Activated CD4-positive, alpha-beta T cell treated with anti-CD3 and anti-CD28 coated beads for 36 hours (primary cell): ENCODE data around the gene SYNPO. TPM values are rescaled to one million over a fixed set of nuclear protein-coding genes. Genes with fewer than 3 reads are reported as not detected.

ENCODE experiments used
- ATAC-seq: fragments of 200-7000 bp; cut with Tn5 transposase; one replicate; pipeline ENCODE4 v1.10.0; 2021; ENCODE audit warnings: mild to moderate bottlenecking, moderate library complexity
- CTCF ChIA-PET: fragments of 350-600 bp; sonication (Branson Sonifier 250); formaldehyde crosslinking; loops from one replicate; lab custom pipeline; 2021; ENCODE audit warnings: antibody characterized with exemption; lab: Charles Lee
- POLR2A ChIA-PET: fragments of 350-600 bp; sonication (Branson Sonifier 250); formaldehyde crosslinking; loops from one replicate; lab custom pipeline; 2021; ENCODE audit warnings: antibody characterized with exemption, inconsistent platforms; lab: Charles Lee
- DNase-seq: peaks from one replicate; pipeline ENCODE4 v3.0.0-alpha.2; 2020
- H3K27ac Mint-ChIP-seq: one replicate; pipeline ENCODE4 v1.8.0; 2021; ENCODE audit warnings: mixed read lengths
- H3K27me3 Mint-ChIP-seq: one replicate; pipeline ENCODE4 v1.8.0; 2021; ENCODE audit warnings: mixed read lengths
- H3K36me3 Mint-ChIP-seq: one replicate; pipeline ENCODE4 v1.8.0; 2021; ENCODE audit warnings: low read depth, mixed read lengths
- H3K4me1 Mint-ChIP-seq: one replicate; pipeline ENCODE4 v1.8.0; 2021; ENCODE audit warnings: mixed read lengths
- H3K4me3 Mint-ChIP-seq: one replicate; pipeline ENCODE4 v1.8.0; 2021; ENCODE audit warnings: mild to moderate bottlenecking, moderate library complexity, mixed read lengths
- H3K9me3 Mint-ChIP-seq: one replicate; pipeline ENCODE4 v1.8.0; 2021; ENCODE audit warnings: low read depth, mixed read lengths
- intact Hi-C, 2 experiments: fragments of 100-400 bp; cut with DNase I in 1 of 2; cut with micrococcal nuclease in 1 of 2; formaldehyde crosslinking; loops; one replicate each; pipeline versions ENCODE4 v1.14.2 to v1.15.1; 2022 to 2024; cut with DNase I, micrococcal nuclease
- total RNA-seq, 2 experiments: library from RNA; stranded (reverse); gene quantifications; one replicate each; pipeline ENCODE4 v1.2.3, GENCODE V29; 2021

SYNPO gene
- total RNA-seq, 2 experiments from 2014 or later, result 0.11 to 0.14 TPM

- Mint-ChIP-seq H3K27ac (no peak overlapping the region), H3K4me3 (no peak overlapping the region), H3K36me3 (no peaks in the 10 kb centered on the region), H3K27me3 (no peaks in the 10 kb centered on the region), H3K4me1 (peaks cover under 1% of the 10 kb centered on the region), H3K9me3 (no peaks in the 10 kb centered on the region)
- POLR2A ChIA-PET, result no interaction called here
- intact Hi-C loops, result no loop called here
- DNase-seq (no peak), ATAC-seq (no peak)
- CTCF ChIA-PET, result interaction anchor here (0.6 kb wide), 1 partner anchor 16 kb away, joined by 3 read pairs; no protein-coding TSS in a partner anchor
These were observed 30.4 kb upstream of the SYNPO start for GRCh38 chr5:150609843-150610584.

GRCh38 chr5:150611026-150611425, 29.4 kb upstream of the SYNPO start:
- ChIA-PET CTCF (interaction anchor here (0.6 kb wide), 1 partner anchor 17 kb away, joined by 3 read pairs; no protein-coding TSS in a partner anchor), POLR2A (no interaction called here)
- Mint-ChIP-seq H3K27ac (no peak overlapping the region), H3K4me3 (no peak overlapping the region), H3K36me3 (no peaks in the 10 kb centered on the region), H3K4me1 (peaks cover 2% of the 10 kb centered on the region), H3K9me3 (no peaks in the 10 kb centered on the region), H3K27me3 (no peaks in the 10 kb centered on the region)
- intact Hi-C loops, result no loop called here
- DNase-seq (no peak), ATAC-seq (no peak)

GRCh38 chr5:150612405-150612804, 28.1 kb upstream of the SYNPO start:
- POLR2A ChIA-PET, result no interaction called here

GRCh38 chr5:150612905-150613670, 27.4 kb upstream of the SYNPO start:
- Mint-ChIP-seq H3K36me3 (no peaks in the 10 kb centered on the region), H3K9me3 (no peaks in the 10 kb centered on the region), H3K4me1 (peaks cover 2% of the 10 kb centered on the region), H3K27me3 (peaks cover 3% of the 10 kb centered on the region), H3K27ac (no peak overlapping the region), H3K4me3 (no peak overlapping the region)
- ChIA-PET POLR2A (no interaction called here), CTCF (interaction anchor here (1.5 kb wide), 1 partner anchor 233 kb away, joined by 7 read pairs; the partner anchor contains the start of gene IRGM)
- ATAC-seq (no peak), DNase-seq (no peak)
- intact Hi-C loops, result no loop called here

More at GRCh38 chr5:150612405-150612804, 28.1 kb upstream of the SYNPO start:
- Mint-ChIP-seq H3K9me3 (no peaks in the 10 kb centered on the region), H3K4me1 (peaks cover 2% of the 10 kb centered on the region), H3K36me3 (no peaks in the 10 kb centered on the region), H3K27me3 (peaks cover 3% of the 10 kb centered on the region), H3K4me3 (no peak overlapping the region), H3K27ac (no peak overlapping the region)
- intact Hi-C loops, result no loop called here
- ATAC-seq (no peak), DNase-seq (no peak)
- CTCF ChIA-PET, result interaction anchor here (1.5 kb wide), 1 partner anchor 234 kb away, joined by 7 read pairs; the partner anchor contains the start of gene IRGM

- CTCF ChIA-PET, result no interaction called here
These were observed 26.3 kb upstream of the SYNPO start for GRCh38 chr5:150613991-150614660.

GRCh38 chr5:150614661-150615060, 25.8 kb upstream of the SYNPO start:
- Mint-ChIP-seq H3K9me3 (no peaks in the 10 kb centered on the region), H3K36me3 (no peaks in the 10 kb centered on the region), H3K27me3 (peaks cover 3% of the 10 kb centered on the region), H3K27ac (no peak overlapping the region), H3K4me1 (peaks cover 2% of the 10 kb centered on the region), H3K4me3 (no peak overlapping the region)
- DNase-seq (no peak), ATAC-seq (no peak)
- intact Hi-C loops, result no loop called here
- CTCF ChIA-PET, result no interaction called here
- POLR2A ChIA-PET, result no interaction called here

More at GRCh38 chr5:150613991-150614660, 26.3 kb upstream of the SYNPO start:
- DNase-seq (no peak), ATAC-seq (no peak)
- POLR2A ChIA-PET, result no interaction called here
- Mint-ChIP-seq H3K27ac (no peak overlapping the region), H3K9me3 (no peaks in the 10 kb centered on the region), H3K27me3 (peaks cover 3% of the 10 kb centered on the region), H3K36me3 (no peaks in the 10 kb centered on the region), H3K4me1 (peaks cover 2% of the 10 kb centered on the region), H3K4me3 (no peak overlapping the region)
- intact Hi-C loops, result no loop called here

- Mint-ChIP-seq H3K36me3 (no peaks in the 10 kb centered on the region), H3K27me3 (peaks cover 3% of the 10 kb centered on the region), H3K27ac (no peak overlapping the region), H3K4me3 (no peak overlapping the region), H3K9me3 (no peaks in the 10 kb centered on the region), H3K4me1 (peaks cover 2% of the 10 kb centered on the region)
- ChIA-PET CTCF (interaction anchor here (0.6 kb wide), 1 partner anchor 553 kb away, joined by 4 read pairs; no protein-coding TSS in a partner anchor), POLR2A (no interaction called here)
- no peak for ATAC-seq
- DNase-seq, result no peak
- intact Hi-C loops, result no loop called here
These were observed 25.2 kb upstream of the SYNPO start for GRCh38 chr5:150615141-150615699.

- H3K4me1 Mint-ChIP-seq, result peaks cover 2% of the 10 kb centered on the region
- peaks cover 3% of the 10 kb centered on the region for H3K27me3 Mint-ChIP-seq
- ATAC-seq (no peak), DNase-seq (no peak)
- H3K4me3 Mint-ChIP-seq, result no peak overlapping the region
- intact Hi-C loops, result no loop called here
- no peaks in the 10 kb centered on the region for H3K9me3 Mint-ChIP-seq
- H3K36me3 Mint-ChIP-seq, result no peaks in the 10 kb centered on the region
- H3K27ac Mint-ChIP-seq, result no peak overlapping the region
- ChIA-PET CTCF (interaction anchor here (0.6 kb wide), 1 partner anchor 553 kb away, joined by 4 read pairs; no protein-coding TSS in a partner anchor), POLR2A (no interaction called here)
These were observed 24.4 kb upstream of the SYNPO start for GRCh38 chr5:150616024-150616470.

GRCh38 chr5:150616506-150616905, 24.0 kb upstream of the SYNPO start:
- peaks cover 2% of the 10 kb centered on the region for H3K4me1 Mint-ChIP-seq
- H3K27me3 Mint-ChIP-seq, result peaks cover 3% of the 10 kb centered on the region
- H3K9me3 Mint-ChIP-seq, result no peaks in the 10 kb centered on the region
- H3K36me3 Mint-ChIP-seq, result no peaks in the 10 kb centered on the region
- no peak overlapping the region for H3K27ac Mint-ChIP-seq
- intact Hi-C loops, result no loop called here
- no peak for DNase-seq
- no peak overlapping the region for H3K4me3 Mint-ChIP-seq
- ChIA-PET CTCF (no interaction called here), POLR2A (no interaction called here)
- no peak for ATAC-seq

- no peak overlapping the region for H3K4me3 Mint-ChIP-seq
- H3K27me3 Mint-ChIP-seq, result peaks cover 3% of the 10 kb centered on the region
- no peaks in the 10 kb centered on the region for H3K36me3 Mint-ChIP-seq
- no peak overlapping the region for H3K27ac Mint-ChIP-seq
- peaks cover 9% of the 10 kb centered on the region for H3K4me1 Mint-ChIP-seq
- no peaks in the 10 kb centered on the region for H3K9me3 Mint-ChIP-seq
- DNase-seq, result no peak
- CTCF ChIA-PET, result no interaction called here
- POLR2A ChIA-PET, result no interaction called here
- no peak for ATAC-seq
- intact Hi-C loops, result no loop called here
These were observed 22.3 kb upstream of the SYNPO start for GRCh38 chr5:150618163-150618562.
